Regular cardiac myocyte (primary cell): ENCODE measurements around the gene GPR139. TPM values are rescaled to one million over a fixed set of nuclear protein-coding genes. Genes with fewer than 3 reads are reported as not detected.

Experiments used
- total RNA-seq: library from RNA; depleted of rRNA; stranded (reverse); fragments of >200 nt; gene quantifications from 2 replicates; pipeline ENCODE4 v1.2.3, GENCODE V29; 2014

The GPR139 gene
- total RNA-seq, result not detected in 2 replicates

DNA sequence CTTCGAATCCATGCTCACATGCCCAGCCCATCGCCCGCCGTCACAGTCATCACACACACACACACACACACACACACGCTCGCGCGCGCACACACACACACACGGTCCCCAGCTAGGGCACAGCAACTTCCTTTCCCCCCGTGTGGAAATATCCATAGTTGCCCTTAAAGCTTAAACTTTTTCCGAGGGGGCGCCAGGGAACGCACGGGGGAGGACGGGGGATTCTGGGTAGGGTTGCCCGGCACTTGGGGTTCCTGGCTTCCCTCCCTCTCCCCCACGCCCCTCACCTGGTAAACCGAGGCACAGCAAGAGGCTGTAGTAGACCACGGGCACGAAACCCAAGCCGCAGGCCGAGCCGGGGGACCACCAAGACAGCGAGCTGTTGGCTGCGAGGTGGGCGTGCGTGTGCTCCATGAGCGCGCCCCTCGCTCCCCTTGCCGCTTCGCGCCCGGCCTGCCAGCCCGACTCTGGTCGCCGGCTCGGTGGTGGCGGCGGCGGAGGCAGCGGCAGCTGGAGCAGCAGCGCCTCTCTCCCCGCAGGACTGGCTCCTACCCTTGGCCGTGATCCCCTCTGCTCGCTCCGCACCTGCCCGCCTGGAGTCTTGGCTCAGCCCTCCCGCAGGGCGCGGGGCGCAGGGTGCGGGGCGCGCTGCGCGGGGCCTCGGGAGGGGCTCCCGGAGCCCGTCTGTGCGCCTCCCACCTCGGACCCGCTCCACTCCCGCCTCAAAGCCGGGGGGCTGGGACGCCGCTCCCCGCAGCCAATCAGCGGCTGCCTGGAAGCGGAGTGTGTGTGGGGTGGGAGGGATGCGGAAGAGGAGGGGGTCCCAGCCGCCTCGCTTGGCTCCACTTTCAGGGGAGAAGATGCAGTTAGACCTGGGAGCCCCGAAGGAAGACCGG, at the start of gene GPR139:
TSS of gene GPR139 (minus strand) at position 688 of the 896 bp plus-strand sequence. CDS start at position 414, 274 bp downstream.

Other genes starting within 250 kb of the GPR139 start
- gene GPRC5B, start 189.0 kb downstream of the GPR139 start, total RNA-seq, result 8.6 and 11.6 TPM in 2 replicates